PC-3 (cell line): ENCODE results near the gene SGPL1. TPM values are rescaled to one million over a fixed set of nuclear protein-coding genes. Genes with fewer than 3 reads are reported as not detected.

Source experiments
- ATAC-seq: fragments of 200-7000 bp; cut with Tn5 transposase; 2 replicates; pipeline ENCODE4 v1.9.1; 2020; ENCODE audit warnings: mild to moderate bottlenecking, moderate library complexity
- BruUV-seq: library from RNA; stranded (reverse); fragments of 400-500 nt; replicated peaks from 2 replicates; lab custom pipeline; 2021; lab: Mats Ljungman, UMichigan
- CTCF ChIA-PET: fragments of 300-600 bp; sonication (Branson Sonifier 250); formaldehyde crosslinking; loops from one replicate; lab custom pipeline; 2022; ENCODE audit warnings: antibody characterized with exemption; lab: Charles Lee
- POLR2A ChIA-PET: fragments of 300-600 bp; sonication (Branson Sonifier 250); formaldehyde crosslinking; loops from one replicate; lab custom pipeline; 2022; ENCODE audit warnings: antibody characterized with exemption; ENCODE audit not compliant: unreplicated experiment; lab: Charles Lee
- DNase-seq: peaks from one replicate; pipeline ENCODE4 v3.0.0-alpha.2; 2015
- H2AFZ ChIP-seq: fragments of 300-600 bp; sonication (generic); 2 replicates; pipeline ENCODE4 v1.6.0; 2016; ENCODE audit warnings: antibody characterized with exemption, low read length
- H3F3A ChIP-seq: fragments of 300-600 bp; sonication (generic); one replicate; pipeline ENCODE4 v1.6.0; 2017; ENCODE audit warnings: antibody characterized with exemption, low read length, control low read depth, mild to moderate bottlenecking; ENCODE audit not compliant: unreplicated experiment
- H3K27ac ChIP-seq: fragments of 300-600 bp; sonication (generic); 2 replicates; pipeline ENCODE4 v1.5.1; 2016; ENCODE audit warnings: mild to moderate bottlenecking, low read length
- H3K27me3 ChIP-seq: fragments of 300-600 bp; sonication (generic); 2 replicates; pipeline ENCODE4 v1.6.1; 2016; ENCODE audit warnings: low read length, mixed read lengths
- H3K36me3 ChIP-seq: fragments of 300-600 bp; sonication (generic); 2 replicates; pipeline ENCODE4 v1.6.1; 2016; ENCODE audit warnings: low read depth, mixed run types, low read length, mixed read lengths
- H3K4me1 ChIP-seq: fragments of 300-600 bp; sonication (generic); 2 replicates; pipeline ENCODE4 v1.5.1; 2016; ENCODE audit warnings: low read length; ENCODE audit not compliant: insufficient read depth
- H3K4me2 ChIP-seq: fragments of 300-600 bp; sonication (generic); 2 replicates; pipeline ENCODE4 v1.6.0; 2016; ENCODE audit warnings: low read length
- H3K4me3 ChIP-seq: fragments of 300-600 bp; sonication (generic); 2 replicates; pipeline ENCODE4 v1.5.1; 2016; ENCODE audit warnings: mild to moderate bottlenecking, low read length, mixed read lengths
- H3K79me2 ChIP-seq: fragments of 300-600 bp; sonication (generic); 2 replicates; pipeline ENCODE4 v1.6.1; 2017; ENCODE audit warnings: low read length, mixed read lengths
- H3K9ac ChIP-seq: fragments of 300-600 bp; sonication (generic); 2 replicates; pipeline ENCODE4 v1.6.0; 2016; ENCODE audit warnings: mild to moderate bottlenecking, low read length
- H3K9me2 ChIP-seq: fragments of 300-600 bp; sonication (generic); replicated peaks from 2 replicates; pipeline ENCODE4 v1.6.1; 2016; ENCODE audit warnings: mixed run types, low read length, mixed read lengths
- H3K9me3 ChIP-seq: fragments of 300-600 bp; sonication (generic); 2 replicates; pipeline ENCODE4 v1.6.1; 2016; ENCODE audit warnings: low read length, mixed read lengths
- H4K20me1 ChIP-seq: fragments of 300-600 bp; sonication (generic); 2 replicates; pipeline ENCODE4 v1.6.1; 2016; ENCODE audit warnings: low read length, mixed read lengths
- CTCF ChIP-seq: fragments of 300-600 bp; sonication (generic); conservative IDR thresholded peaks from 2 replicates; pipeline ENCODE4 v1.5.1; 2017; ENCODE audit warnings: antibody characterized with exemption, low read depth, mild to moderate bottlenecking, low read length
- EZH2 ChIP-seq: fragments of 300-600 bp; sonication (generic); IDR thresholded peaks from one replicate; pipeline ENCODE4 v1.6.1; 2017; ENCODE audit warnings: antibody characterized with exemption, mild to moderate bottlenecking, low read length; ENCODE audit not compliant: unreplicated experiment
- EZH2phosphoT487 ChIP-seq: fragments of 300-600 bp; sonication (generic); IDR thresholded peaks from 2 replicates; pipeline ENCODE4 v1.6.1; 2018; ENCODE audit warnings: mild to moderate bottlenecking, antibody characterized with exemption, low read length, borderline replicate concordance
- intact Hi-C: fragments of 100-400 bp; cut with micrococcal nuclease; formaldehyde crosslinking; loops from 2 replicates; pipeline ENCODE4 v1.9.0; 2023
- total RNA-seq: library from RNA; depleted of rRNA; stranded (reverse); fragments of >200 nt; gene quantifications from 2 replicates; pipeline ENCODE4 v1.2.3, GENCODE V29; 2014

Gene SGPL1
- total RNA-seq, 1 experiment from 2014 or later, result 77.6 TPM

- no peak overlapping the region for H2AFZ ChIP-seq
- ATAC-seq (peak; percentile 70), DNase-seq (peak; percentile 96)
- no peaks in the 10 kb centered on the region for H3K9me3 ChIP-seq
- peak overlapping the region; percentile 84 for H3K27ac ChIP-seq
- intact Hi-C loops, result loop anchor here (1.0 to 2.0 kb wide), 4 partner anchors 11 to 53 kb away; no protein-coding TSS in a partner anchor
- no peaks in the 10 kb centered on the region for H3K27me3 ChIP-seq
- peak overlapping the region; percentile 29 for H3K4me3 ChIP-seq
- H3F3A ChIP-seq, result peaks cover 22% of the 10 kb centered on the region
- POLR2A ChIA-PET, result interaction anchor here (0.6 kb wide), 1 partner anchor 1148 kb away, joined by 5 read pairs; no protein-coding TSS in a partner anchor
- peaks cover 12% of the 10 kb centered on the region for H3K36me3 ChIP-seq
- H3K9ac ChIP-seq, result peak overlapping the region; percentile 39
- BruUV-seq, result no TSS peak
- H3K9me2 ChIP-seq, result no peaks in the 10 kb centered on the region
- CTCF ChIA-PET, result interaction anchor here (0.6 to 1.2 kb wide), 2 partner anchors 11 to 28 kb away, joined by 3 to 4 read pairs; partner anchors contain the start of gene SGPL1
- peak overlapping the region; percentile 71 for H3K4me2 ChIP-seq
- peaks cover 67% of the 10 kb centered on the region for H3K4me1 ChIP-seq
- no peak for TF ChIP-seq CTCF
- no peak for TF ChIP-seq EZH2
- TF ChIP-seq EZH2phosphoT487, result no peak
- H3K79me2 ChIP-seq, result peaks cover 67% of the 10 kb centered on the region
- 0 out of 2 replicates have a peak, but pooled peaks cover 4% of the 10 kb centered on the region for H4K20me1 ChIP-seq
These were observed 11.5 kb downstream of the SGPL1 start for GRCh38 chr10:70827086-70827757.

GRCh38 chr10:70828923-70829322, 13.2 kb downstream of the SGPL1 start:
- Histone ChIP-seq H3K4me1 (peaks cover 84% of the 10 kb centered on the region), H2AFZ (no peak overlapping the region), H3K27ac (peak overlapping the region; percentile 84), H3K9ac (peak overlapping the region; percentile 60), H4K20me1 (0 out of 2 replicates have a peak, but pooled peaks cover 4% of the 10 kb centered on the region), H3K27me3 (no peaks in the 10 kb centered on the region), H3K9me3 (no peaks in the 10 kb centered on the region), H3K79me2 (peaks cover 75% of the 10 kb centered on the region), H3K9me2 (no peaks in the 10 kb centered on the region), H3K36me3 (peaks cover 12% of the 10 kb centered on the region), H3K4me2 (peak overlapping the region; percentile 71), H3F3A (peaks cover 34% of the 10 kb centered on the region), H3K4me3 (peak overlapping the region; percentile 39)
- no TSS peak for BruUV-seq
- ATAC-seq (peak; percentile 52), DNase-seq (peak; percentile 98)
- intact Hi-C loops, result no loop called here
- CTCF ChIA-PET, result no interaction called here
- POLR2A ChIA-PET, result no interaction called here
- TF ChIP-seq EZH2phosphoT487 (no peak), EZH2 (no peak), CTCF (no peak)

GRCh38 chr10:70829543-70829942, 13.8 kb downstream of the SGPL1 start:
- H3K36me3 ChIP-seq, result peaks cover 12% of the 10 kb centered on the region
- TF ChIP-seq CTCF, result no peak
- no peak for TF ChIP-seq EZH2
- no peak for TF ChIP-seq EZH2phosphoT487
- H3K79me2 ChIP-seq, result peaks cover 77% of the 10 kb centered on the region
- peak overlapping the region; percentile 84 for H3K27ac ChIP-seq
- H3K4me2 ChIP-seq, result peak overlapping the region; percentile 71
- no peaks in the 10 kb centered on the region for H3K9me3 ChIP-seq
- no peaks in the 10 kb centered on the region for H3K9me2 ChIP-seq
- 0 out of 2 replicates have a peak, but pooled peaks cover 4% of the 10 kb centered on the region for H4K20me1 ChIP-seq
- ATAC-seq (no peak), DNase-seq (no peak)
- peaks cover 34% of the 10 kb centered on the region for H3F3A ChIP-seq
- H3K4me1 ChIP-seq, result peaks cover 90% of the 10 kb centered on the region
- peak overlapping the region; percentile 60 for H3K9ac ChIP-seq
- H3K27me3 ChIP-seq, result no peaks in the 10 kb centered on the region
- no TSS peak for BruUV-seq
- H3K4me3 ChIP-seq, result peak overlapping the region; percentile 39
- intact Hi-C loops, result no loop called here
- ChIA-PET CTCF (interaction anchor here (0.6 kb wide), 1 partner anchor 46 kb away, joined by 3 read pairs; no protein-coding TSS in a partner anchor), POLR2A (no interaction called here)
- no peak overlapping the region for H2AFZ ChIP-seq
